Ammon's horn (tissue), 1 donor: ENCODE results near the gene LIPN.

Experiments used
- DNase-seq: peaks from one replicate; pipeline ENCODE4 v3.0.0-alpha.2; 2016; ENCODE audit warnings: low spot score

LIPN gene

DNA sequence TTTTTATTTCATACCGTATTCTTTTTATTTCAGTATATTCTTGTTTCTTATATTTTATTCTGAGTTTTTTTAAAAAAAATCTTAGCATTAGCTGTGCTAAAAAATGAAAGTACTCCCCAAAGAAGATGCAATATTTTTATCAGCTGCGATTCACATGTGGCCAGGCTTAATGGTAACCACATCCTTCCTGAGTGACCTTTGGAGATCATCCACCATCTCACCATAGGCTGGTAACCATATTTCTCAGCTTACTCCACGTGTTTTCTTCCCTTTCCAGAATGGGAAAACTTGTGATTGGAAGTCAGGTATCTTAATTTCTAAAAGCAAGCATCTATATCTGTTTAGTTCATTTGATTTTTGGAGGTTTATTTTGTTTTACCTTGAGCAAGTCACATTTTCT is 23.9 kb downstream of the LIPN start:
- no peak for DNase-seq

DNA sequence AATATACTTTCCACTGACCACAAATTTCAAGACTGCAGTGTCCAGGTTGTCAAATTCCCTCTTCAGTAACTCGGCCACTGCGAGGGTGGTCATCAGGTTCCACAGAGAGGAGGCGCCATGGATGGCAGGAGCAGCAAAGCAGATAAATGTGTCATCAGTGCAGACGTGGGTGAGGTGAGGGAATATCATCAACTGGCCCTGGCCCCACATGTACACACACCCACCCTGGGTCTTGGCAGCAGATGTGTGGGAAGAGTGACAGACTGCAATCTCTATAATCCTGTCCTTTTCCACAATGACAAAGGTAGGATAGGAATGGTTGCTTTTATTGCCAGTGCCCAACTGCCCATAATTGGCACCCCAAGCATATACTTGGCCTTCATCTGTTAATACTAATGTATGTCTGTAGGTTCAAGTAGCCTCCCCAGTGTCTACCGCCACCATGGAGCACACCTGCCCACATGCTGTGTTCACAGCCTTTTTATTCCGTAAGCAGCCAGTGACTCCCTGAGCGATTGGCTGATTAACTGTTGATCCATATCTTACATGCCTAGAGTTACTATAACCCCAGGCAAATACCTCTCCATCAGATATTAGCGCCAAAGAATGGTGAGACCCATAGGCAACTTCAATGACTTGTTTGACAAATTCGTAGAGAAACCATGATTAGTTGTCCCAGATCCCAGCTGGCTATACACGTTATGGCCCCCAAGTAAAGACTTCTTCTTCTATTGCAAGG is 26.4 kb downstream of the LIPN start:
- DNase-seq: no peak

DNA sequence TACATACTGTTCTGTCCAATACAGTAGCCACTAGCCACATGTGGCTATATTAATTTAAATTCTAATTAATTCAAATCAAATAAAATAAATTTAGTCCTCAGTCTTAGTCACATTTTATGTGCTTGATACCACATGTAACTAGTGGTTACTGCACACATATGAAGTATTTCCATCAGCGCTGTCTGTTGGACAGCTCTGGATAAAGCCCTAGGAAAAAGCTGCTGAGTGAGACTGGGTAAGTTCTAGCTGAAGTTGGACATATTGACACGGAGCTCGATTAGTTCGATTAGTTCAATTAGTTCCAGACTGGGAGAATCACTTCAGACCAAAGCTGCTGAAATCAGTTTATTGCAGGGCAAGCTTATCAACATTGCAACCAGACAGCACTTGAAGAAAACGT is 27.6 kb downstream of the LIPN start:
- no peak for DNase-seq

DNA sequence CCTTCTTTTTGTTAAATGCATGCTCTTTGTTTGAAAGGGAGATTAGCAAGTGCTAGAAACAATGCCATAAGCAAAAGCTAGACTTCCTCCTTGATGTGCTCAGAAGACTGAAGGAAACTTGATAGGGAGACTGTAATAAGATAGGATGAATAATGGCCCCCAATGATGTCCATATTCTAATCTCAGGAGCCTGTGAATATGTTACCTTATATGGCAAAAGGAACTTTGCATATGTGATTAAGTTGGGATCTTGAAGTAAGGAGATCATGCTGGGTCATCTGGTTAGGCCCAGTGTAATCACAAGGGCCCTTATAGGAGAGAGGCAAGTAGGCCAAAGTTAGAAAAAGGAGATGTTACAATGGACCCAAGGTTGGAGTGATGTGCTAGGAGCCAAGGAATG is 29.1 kb downstream of the LIPN start:
- DNase-seq: no peak

DNA sequence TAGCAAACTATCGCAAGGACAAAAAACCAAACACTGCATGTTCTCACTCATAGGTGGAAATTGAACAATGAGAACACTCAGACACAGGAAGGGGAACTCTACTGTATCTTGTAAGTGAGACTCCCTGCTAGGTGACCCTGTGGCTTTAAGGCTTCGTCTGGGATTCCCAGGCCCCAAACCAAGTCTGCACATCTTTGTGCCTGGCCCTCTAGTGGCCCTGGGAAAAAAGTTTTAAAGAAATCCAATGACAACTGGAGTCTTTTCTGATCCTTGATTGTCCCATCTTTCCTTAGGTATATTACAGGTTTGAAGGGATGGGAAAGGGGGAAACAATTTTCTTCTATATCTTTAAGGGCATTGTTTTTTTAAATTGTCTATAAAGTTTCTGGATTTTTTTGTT is 32.1 kb downstream of the LIPN start:
- DNase-seq: no peak

DNA sequence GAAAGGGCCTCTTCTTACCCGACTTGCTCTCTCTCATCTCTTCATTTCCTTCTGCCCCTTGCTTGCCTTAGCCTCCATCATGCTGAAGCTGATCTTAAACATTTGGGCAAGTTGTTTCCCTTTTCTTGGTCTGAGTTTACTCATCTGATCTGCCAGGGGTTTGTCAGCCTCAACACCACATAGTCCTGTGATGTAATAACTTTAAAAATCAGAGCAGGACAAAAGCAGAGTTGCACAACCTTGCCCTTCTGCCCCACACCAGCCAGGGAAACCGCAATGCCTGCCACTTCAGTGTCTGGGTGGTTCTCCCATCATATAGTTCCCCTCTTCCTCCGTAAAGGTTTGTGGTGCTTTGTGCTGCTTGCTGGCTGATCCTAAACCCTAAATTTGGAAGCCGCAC is 32.8 kb downstream of the LIPN start:
- peak; percentile 76 for DNase-seq

DNA sequence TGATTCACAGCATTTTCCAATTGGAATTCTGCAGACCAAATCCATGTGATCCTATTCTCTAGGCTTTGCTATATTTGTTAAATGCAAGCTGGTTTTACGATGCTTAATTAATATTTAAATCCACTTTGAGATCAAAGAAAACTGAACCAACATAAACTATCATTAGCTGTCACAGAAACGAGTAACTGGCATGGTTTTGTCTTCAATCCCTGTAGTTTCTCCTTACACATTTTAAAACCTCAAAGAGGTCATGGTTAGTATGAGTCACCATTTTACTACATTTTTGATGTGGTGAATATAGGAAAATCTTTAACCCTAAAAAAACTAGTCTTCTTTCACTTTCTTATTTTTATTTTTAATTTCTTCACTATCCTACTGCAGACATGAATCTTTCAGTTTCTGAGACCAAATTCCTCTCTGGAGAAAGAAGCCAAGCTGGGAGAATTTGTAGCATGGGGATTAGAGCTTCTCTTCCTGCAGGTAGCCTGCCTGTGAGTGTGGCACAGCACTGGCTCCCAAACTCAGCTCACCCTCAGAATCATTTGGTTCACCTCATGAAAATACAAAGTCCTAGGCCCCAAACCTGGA is 34.0 kb downstream of the LIPN start:
- no peak for DNase-seq

DNA sequence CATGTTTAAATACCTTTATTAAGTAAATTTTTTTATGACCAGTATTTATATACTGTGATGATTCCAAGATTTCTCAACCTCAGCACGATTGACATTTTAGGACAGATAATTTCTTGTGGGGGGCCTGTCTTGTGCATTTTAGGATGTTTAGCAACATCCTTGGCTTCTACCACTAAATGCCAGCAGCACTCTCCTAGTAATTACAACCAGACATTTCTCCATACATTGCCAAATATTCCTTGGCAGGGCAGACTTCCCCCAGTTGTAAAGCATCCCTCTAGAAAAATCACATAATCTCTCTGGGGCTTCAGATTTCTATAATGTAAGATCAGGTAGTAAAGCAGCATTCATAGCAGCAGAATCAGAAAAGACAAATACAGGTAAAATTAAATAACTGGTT is 34.9 kb downstream of the LIPN start:
- DNase-seq: no peak

DNA sequence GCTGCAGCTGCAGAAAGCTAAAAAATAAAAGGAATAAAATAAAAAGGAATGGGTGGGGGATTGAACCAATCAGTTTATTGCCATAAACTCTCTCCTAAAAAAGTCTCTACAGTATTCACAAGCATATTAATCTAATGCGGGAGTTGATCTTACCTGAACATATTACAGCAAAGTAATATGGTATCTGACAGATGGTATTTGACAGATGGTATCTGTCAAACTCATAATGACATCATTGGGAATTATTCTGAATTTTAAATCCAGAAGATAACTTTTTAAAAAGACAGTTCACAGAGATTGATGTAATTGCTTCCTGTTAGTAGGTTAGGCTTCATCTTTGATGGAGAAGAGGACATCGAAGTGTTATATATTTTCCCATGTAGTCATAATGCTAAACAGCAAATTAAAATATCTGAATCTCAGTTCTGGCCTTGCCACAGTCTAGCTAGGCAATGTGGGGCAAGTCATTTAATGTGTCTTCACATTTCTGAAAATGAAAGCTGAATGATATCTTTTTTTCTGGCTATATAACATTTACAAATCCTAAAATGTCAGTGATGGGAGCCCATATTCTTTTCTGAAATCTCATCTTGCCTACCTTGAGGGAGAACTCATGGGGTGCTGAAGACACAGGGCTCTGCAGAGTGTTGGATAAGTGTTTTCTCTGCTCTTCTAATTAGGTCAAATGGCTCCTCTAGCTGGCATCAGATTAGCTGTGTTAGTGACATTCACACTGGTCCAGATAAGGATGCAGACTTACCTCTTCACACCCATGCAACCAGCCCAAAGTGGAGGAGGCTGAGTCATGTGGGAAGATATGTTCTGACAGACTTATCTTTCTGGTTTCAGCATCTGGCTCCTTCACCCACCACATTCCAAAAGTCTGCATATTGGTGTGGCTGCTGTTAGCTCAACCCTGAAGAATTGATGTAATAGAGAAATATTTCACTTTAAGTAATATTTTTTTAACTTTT is 40.6 kb downstream of the LIPN start:
- DNase-seq: no peak

DNA sequence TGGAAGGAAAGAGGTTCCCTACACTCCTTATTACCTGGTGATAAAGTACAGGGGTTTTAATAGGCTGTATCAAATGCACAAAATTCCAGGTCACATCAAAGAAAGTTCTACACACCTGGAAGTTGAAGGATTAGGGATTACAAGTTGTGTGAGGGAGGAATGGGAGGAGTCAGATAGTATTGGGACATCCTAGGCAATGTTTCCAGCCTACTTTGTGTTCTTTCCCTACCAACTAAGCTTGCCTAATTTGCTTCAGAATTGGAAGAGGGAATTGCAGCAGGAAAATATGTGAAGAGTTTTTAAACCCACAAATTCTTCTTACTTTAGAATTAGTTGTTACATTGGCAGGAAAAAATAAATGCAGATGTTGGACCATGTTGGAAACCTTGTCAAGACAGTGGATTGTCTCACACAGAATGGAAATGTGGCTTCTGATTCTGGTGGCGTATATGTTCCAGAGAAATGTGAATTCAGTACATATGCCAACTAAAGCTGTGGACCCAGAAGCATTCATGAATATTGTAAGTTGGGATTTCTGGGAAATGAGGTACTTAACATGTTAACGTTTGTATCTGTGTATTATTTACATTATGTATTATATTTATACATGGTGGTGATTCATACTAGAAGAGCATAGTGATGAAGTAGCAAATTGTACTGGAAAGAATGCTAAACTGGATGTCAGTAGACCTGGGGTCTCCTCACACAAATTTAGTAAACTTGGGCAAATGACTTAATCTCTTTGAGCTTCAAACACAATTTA is 42.9 kb downstream of the LIPN start, which contains the start of gene LIPM:
Gene LIPM, plus strand, starts transcription at position 208 of the 763 bp plus-strand sequence. Its CDS starts 167 bp downstream, at position 375.
- DNase-seq: no peak

DNA sequence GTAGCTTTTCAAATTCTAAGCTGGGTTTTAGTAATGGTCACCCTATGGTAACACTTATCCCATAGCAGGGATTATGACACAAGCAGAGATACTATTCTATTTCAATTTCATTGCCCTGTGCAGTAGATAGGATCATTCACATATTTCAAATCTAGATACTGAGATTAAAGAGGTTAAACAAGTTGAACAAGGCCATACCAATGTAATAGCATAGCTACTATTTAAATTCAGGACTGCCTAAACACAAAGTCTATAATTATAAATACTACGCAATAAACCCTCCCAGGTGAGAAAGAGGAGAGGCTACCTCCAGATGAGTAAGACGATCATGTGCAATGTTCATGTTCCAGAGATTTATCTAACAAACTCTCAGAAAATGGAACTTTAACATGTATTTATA is 43.8 kb downstream of the LIPN start:
- no peak for DNase-seq

DNA sequence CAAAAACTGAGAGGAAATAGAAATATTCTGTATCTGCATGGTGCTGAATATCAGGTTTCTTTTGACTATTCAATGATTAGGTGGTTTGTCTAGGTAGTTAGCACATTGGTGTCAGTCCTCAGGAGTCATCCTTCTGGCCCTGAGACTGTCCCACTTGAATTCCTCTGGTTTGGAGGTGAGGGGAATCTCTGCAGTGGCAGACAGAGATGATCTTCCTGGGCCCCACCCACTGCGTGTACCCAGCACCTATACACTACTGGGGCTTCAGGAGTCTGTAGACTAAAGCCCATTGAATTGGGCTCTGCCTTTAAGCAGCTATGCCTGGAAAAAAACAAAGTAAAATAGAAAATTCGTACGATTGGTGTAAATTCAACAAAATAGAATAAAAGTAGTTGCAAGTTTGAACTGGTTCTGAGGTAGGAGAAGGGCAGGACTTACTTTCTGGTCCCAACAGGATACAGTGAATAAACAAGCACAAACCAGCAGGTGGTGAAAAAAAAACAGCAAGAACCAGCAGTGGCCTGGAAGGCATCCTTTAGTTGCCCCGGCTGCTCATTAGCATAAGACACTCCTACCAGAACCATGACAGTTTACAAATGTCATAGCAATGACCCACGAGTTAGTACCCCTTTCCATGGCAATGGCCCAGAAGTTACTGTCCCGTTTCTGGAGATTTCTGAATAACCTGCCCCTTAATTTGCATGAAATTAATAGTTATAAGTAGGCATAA is 44.4 kb downstream of the LIPN start:
- no peak for DNase-seq

DNA sequence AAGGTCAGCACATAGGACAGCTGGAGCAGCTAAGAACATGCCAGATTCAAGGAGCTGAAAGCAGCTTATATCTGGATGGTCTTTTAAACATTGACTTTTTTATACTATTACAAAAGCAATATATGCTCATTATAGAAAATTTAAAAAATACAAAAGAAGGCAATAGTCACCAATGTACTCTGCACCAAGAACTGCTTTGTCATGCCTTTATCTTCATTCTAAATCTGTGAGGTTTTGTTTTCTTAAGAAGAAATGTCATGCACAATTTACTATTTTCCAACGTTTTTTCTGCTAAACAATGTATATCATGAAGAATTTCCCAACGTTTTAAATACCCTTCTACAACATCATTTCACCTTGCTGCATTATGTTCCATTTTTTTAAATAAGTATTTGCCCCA is 45.5 kb downstream of the LIPN start:
- no peak for DNase-seq

DNA sequence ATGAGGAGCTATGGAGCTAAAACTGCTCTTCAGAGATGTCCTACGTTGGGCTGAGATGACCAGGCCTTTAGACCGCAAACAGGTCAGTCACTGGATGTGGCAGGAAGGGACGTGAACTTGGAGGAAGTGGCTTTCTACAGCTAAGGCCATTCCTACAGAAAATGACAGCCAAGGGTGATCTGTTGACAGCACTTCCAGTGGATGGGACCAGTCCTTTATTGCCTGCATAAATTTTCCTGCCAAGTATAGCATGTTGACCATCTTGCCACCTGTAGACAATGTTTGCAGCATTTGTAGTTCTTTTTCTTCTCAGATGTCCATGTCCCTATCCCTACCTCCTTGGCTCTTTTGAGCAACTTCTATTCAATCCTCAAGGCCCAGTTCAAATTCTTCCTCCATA is 46.1 kb downstream of the LIPN start:
- DNase-seq: no peak

DNA sequence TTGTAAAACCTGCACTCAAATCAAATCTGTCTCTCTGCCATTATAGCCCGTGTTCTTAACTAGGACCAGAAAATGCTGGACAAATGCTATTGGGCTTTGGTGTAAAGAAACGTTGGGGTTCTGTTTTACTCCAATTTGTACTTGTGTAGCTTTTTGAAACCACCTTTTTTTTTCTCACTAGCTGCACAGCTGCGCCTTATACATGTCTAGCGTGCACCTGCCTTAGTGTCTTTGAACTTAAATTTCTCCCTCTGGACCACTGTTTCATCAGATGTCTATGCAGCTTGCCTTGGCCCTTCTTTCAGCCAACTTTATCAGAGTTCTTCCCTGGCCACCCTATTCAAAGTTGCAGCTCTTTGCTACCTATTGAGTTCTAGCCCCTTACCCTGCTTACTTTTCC is 49.8 kb downstream of the LIPN start:
- DNase-seq: no peak

DNA sequence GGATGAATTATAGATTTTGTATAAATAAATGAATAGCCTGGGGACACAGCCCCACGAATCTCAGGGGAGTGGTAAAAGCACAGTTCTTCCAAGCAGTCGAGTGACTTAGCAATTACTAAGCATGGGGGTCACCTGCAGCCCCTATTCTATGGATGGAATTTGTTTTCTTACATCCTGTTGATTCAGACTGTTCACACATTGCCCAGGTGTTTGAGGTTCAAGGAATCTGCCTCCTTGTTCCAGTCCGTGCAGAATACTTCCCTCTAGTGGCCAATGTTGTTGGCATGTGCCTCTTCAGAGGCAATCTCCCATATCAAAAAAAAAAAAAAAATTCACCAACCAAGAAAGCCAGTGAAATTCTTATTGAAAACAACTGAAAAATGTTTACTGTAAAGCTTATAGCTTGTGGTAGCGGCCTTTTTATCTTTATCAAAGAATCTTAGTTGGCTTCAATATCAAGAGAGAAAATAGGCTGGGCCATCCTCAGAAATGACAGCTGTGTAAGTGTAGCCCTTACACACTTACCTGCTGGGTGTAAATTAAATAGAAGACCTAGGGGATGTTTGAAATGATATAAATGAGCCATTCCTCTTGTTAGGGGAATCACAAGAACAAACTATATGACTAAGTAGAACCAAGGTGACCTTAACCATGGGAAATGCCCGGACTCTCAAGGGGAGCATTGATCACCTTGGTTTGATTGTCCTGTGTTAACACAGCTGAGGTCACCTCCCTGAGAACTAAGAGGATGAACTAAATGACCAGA is 50.6 kb downstream of the LIPN start:
- DNase-seq: peak; percentile 53

DNA sequence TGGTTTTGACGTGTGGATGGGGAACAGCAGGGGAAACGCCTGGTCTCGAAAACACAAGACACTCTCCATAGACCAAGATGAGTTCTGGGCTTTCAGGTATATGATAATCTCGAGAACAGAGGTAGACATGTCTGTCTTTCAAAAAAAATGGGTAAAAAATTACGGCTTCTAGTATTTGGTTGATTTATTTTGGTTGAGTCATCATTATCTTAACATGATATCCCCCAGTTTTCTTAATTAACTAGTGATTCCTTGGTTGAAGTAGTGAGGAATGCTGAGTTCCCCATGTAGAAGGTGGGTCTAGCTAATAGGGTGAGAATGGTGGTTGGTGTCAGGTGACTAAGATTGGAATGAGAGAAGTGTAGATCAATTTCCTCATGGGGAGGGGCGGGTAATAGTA is 53.4 kb downstream of the LIPN start:
- DNase-seq: no peak

DNA sequence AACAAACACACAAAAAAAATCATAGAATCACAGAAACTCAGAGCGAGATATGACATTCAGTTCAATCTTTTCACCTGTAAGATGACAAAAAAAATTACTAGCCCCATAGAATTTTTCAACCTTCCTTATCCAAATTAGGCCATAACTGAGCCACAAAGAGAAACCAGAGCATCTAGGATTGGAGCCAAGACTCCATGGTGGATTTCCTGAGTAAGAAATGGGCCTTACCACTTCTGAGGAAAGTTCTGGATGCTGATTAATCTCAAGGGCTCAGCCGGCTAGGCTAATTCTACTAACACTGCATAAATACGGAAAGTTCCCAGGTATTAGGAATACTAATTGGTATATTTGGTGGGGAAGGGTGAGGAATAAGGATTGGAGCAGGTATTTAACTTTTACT is 59.5 kb downstream of the LIPN start:
- no peak for DNase-seq

DNA sequence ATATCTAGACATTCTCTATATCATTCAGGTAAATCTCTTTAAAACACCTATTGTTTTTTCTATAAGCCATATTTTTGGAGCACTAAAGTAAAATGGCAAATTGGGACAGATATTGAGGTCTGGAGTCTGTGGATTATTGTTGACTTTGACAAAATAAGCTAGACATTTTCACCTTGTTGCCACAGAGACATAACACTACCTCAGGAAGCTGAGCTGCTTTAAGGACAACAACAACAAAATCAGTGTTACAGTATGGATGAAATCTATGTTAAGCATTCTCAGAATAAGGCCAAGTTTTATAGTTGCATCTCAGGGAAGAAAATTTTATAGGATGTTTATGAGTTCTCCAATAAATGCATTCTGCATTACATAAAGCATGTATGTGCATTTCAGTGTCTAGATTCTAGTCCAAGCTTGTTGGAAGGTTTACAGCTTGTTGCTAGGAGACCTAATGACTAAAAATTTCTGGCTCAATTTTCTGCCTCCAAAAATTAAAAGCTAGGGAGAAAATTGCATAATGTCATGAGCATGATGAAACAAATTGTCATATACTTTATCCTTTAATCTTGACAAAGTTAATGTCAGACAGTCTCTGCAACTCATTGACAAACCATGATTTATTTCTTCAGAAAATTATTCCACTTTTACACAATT is 61.1 kb downstream of the LIPN start:
- no peak for DNase-seq

DNA sequence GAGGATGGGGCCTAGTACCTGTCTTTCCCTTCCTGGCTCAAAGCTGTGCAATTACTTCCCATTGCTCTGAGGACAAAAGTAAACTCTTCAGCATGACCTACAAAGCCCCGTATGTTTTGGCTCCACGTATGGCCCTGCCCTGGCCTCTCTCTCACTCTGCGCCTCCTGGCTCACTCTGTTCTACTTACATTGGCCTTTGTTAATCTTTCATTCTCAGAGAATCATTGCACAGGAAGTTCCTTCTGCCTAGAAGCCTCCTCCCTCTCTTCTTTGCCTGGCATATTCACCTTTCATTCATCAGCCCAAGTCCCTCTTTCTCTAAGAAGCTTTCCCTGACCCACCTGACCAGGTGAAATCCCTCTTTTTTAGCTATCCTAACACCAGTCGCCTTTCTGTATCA is 66.6 kb downstream of the LIPN start:
- no peak for DNase-seq
